SH-SY5Y (cell line): Measurements from ENCODE around the gene HNRNPUL1.

Source experiments
- GATA2 ChIP-seq: IDR thresholded peaks from 2 replicates; pipeline ENCODE4 v1.6.1; 2011; ENCODE audit warnings: mild to moderate bottlenecking, low read depth, low read length
- GATA3 ChIP-seq: IDR thresholded peaks from 2 replicates; pipeline ENCODE4 v1.6.1; 2011; ENCODE audit warnings: low read depth, mild to moderate bottlenecking, low read length, moderate library complexity

GRCh38 chr19:41303954-41304353 lies 39.8 kb downstream of the HNRNPUL1 start:
- TF ChIP-seq GATA2: no peak
- TF ChIP-seq GATA3: no peak
